ENCODE measurements around the gene DAZ3.
"Not testable (repeated sequence)": the region's sequence is repeated elsewhere in the genome, so short reads cannot be mapped to it uniquely, and the experiment has no call there.

Gene DAZ3

GRCh38 chrY:24813293-24813692 lies at the start of gene DAZ3:
Gene DAZ3, minus strand, starts transcription at chrY:24813393. Its CDS starts 208 bp downstream, at chrY:24813185.
- DNase-seq (ENCODE audit: low read depth in 2 of 2): not testable (repeated sequence)

- DNase-seq (ENCODE audit: low read depth in 2 of 2): not testable (repeated sequence)
Observed at GRCh38 chrY:24833619-24834018, 20.4 kb upstream of the DAZ3 start, which contains the start of gene DAZ4. Gene DAZ4, plus strand, starts transcription at chrY:24833919. Its CDS starts 208 bp downstream, at chrY:24834127.

GRCh38 chrY:24825069-24825468 lies 11.9 kb upstream of the DAZ3 start:
- not testable (repeated sequence) for DNase-seq (ENCODE audit: low read depth in 2 of 2)

- DNase-seq (ENCODE audit: low read depth in 2 of 2): not testable (repeated sequence)
Observed at GRCh38 chrY:24824184-24824879, 11.1 kb upstream of the DAZ3 start.

GRCh38 chrY:24821836-24822235 lies 8.6 kb upstream of the DAZ3 start:
- not testable (repeated sequence) for DNase-seq (ENCODE audit: low read depth in 2 of 2)

Data from stimulated activated CD8-positive, alpha-beta memory T cell treated with anti-CD3 and anti-CD28 coated beads, Interleukin-15, amount 100 ng/mL, for 4 hours (primary cell).